ENCODE measurements around the gene PRKAG1.

The PRKAG1 gene

DNA sequence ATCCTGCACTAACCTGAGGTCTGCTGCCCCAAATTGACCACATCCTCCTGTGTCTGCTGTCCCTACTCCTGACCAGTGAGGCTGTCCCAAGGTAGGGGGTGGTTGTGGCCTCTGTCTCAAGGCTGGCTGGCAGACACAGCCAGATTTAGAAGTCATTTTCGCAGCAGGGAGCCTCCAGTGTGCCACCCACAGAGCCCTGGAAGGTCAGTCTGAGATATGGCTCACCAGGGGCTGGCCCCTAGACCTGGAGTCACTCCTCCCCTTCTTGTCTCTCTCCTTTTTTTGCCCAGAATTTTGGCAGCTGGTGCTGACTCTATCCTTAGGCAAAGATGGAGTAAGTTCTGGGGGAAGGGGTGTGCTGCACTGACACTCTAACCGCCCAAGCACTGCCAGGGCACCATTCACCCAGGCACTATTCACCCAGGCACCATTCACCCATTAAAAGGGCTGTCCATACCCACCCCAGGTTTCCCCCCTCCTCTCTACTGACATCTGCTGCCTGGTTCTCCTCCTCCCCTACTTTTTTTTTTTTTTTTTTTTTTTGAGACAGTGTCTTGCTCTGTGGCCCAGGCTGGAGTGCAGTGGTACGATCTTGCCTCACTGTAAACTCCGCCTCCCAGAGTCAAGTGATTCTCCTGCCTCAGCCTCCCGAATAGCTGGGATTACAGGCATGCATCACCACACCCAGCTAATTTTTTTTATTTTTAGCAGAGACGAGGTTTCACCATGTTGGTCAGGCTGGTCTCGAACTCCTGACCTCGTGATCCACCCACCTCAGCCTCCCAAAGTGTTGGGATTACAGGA lies 27.1 kb downstream of the PRKAG1 start:
- peaks cover 17% of the 10 kb centered on the region for H3K27me3 ChIP-seq (ENCODE audit: control insufficient read depth, insufficient read depth, low read length)
- H3K36me3 ChIP-seq (ENCODE audit: control insufficient read depth, insufficient read depth, low read length): no peaks in the 10 kb centered on the region
- H3K9ac ChIP-seq (ENCODE audit: low read length): no peak overlapping the region

DNA sequence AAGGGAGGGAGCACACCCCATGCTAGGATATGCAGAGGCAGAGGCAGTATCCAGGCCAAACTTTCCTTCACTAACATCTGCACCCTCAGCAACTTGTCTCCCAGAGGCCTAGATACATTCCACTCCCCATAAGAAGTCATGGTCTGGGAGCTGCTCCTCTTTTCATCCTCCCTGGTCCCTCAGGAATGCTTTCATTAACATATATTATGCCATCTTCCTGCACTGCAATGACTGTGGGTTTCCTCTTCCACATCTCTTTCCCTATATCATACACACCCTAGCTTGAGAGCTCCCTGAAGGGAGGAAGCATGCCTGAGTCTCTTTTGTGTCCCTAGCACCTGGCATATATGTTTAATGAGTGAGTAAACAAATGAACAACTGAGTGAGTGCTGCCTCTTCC lies 28.0 kb downstream of the PRKAG1 start:
- Histone ChIP-seq H3K4me3 (ENCODE audit: low read length) (no peak overlapping the region), H3K9ac (ENCODE audit: low read length) (no peak overlapping the region), H3K4me1 (ENCODE audit: control insufficient read depth, insufficient read depth, low read length) (no peaks in the 10 kb centered on the region), H3K27ac (ENCODE audit: low read depth, low read length) (no peak overlapping the region), H3K36me3 (ENCODE audit: control insufficient read depth, insufficient read depth, low read length) (no peaks in the 10 kb centered on the region), H3K27me3 (ENCODE audit: control insufficient read depth, insufficient read depth, low read length) (peaks cover 17% of the 10 kb centered on the region)

More for the DNA sequence above, 27.1 kb downstream of the PRKAG1 start:
- H3K27ac ChIP-seq (ENCODE audit: low read depth, low read length): no peak overlapping the region
- H3K4me1 ChIP-seq (ENCODE audit: control insufficient read depth, insufficient read depth, low read length): no peaks in the 10 kb centered on the region
- no peak overlapping the region for H3K4me3 ChIP-seq (ENCODE audit: low read length)

- H3K36me3 ChIP-seq (ENCODE audit: control insufficient read depth, insufficient read depth, low read length): no peaks in the 10 kb centered on the region
- H3K4me1 ChIP-seq (ENCODE audit: control insufficient read depth, insufficient read depth, low read length): no peaks in the 10 kb centered on the region
- no peak overlapping the region for H3K4me3 ChIP-seq (ENCODE audit: low read length)
- H3K27me3 ChIP-seq (ENCODE audit: control insufficient read depth, insufficient read depth, low read length): peaks cover 5% of the 10 kb centered on the region
- no peak overlapping the region for H3K9ac ChIP-seq (ENCODE audit: low read length)
- H3K27ac ChIP-seq (ENCODE audit: low read depth, low read length): no peak overlapping the region
Observed at GRCh38 chr12:48988030-48988649, 30.4 kb downstream of the PRKAG1 start.

DNA sequence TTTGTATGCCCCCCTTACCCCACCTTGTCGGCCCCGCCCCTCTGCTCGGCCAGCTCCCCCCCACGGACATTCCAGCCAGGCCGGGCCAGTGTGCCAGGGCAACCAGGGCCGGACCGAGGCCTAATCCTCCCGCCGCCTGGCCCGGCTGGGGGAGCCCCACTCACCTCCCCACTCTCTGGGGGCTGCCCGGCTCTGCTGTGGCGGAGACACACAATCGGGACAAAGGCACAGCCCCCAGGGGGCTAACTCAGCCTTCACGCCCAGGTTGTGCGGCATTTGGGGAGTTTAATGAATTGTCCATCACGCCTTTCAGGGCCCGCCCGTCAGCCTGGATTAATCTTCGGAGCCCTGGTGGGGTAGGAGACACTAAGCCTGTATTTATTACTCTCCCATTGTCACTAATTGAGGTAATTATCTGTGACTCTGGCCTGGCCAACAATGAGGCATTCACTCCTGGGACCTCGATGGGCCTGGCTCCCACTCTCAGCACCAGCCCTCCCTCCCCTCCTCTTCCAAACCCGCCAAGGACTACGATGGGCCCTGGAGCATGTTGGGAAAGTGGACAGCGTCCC lies 31.8 kb downstream of the PRKAG1 start:
- Histone ChIP-seq H3K36me3 (ENCODE audit: control insufficient read depth, insufficient read depth, low read length) (no peaks in the 10 kb centered on the region), H3K27me3 (ENCODE audit: control insufficient read depth, insufficient read depth, low read length) (peaks cover 16% of the 10 kb centered on the region), H3K4me1 (ENCODE audit: control insufficient read depth, insufficient read depth, low read length) (no peaks in the 10 kb centered on the region), H3K4me3 (ENCODE audit: low read length) (no peak overlapping the region), H3K9ac (ENCODE audit: low read length) (no peak overlapping the region), H3K27ac (ENCODE audit: low read depth, low read length) (no peak overlapping the region)

DNA sequence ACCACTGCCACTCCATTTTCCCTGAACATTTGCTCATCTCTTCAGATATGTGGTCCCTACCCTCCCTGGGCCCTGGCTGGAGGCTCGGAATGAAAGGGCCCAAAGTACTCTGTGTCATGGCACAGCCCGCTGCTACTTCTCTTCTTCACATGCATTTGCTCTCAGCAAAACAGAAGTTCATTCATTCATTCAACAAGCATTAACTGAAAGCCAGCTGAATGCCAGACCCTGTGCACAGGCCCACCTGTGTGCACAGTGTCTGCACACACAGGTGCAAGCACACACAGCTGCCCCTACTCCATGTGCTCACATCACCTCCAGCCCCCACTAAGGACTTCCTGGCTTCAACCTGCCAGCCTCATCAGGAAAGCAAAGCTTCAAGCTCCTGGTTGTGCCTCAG lies 32.7 kb downstream of the PRKAG1 start:
- no peak overlapping the region for H3K9ac ChIP-seq (ENCODE audit: low read length)
- H3K4me3 ChIP-seq (ENCODE audit: low read length): no peak overlapping the region
- H3K27me3 ChIP-seq (ENCODE audit: control insufficient read depth, insufficient read depth, low read length): peaks cover 25% of the 10 kb centered on the region
- no peaks in the 10 kb centered on the region for H3K36me3 ChIP-seq (ENCODE audit: control insufficient read depth, insufficient read depth, low read length)
- H3K4me1 ChIP-seq (ENCODE audit: control insufficient read depth, insufficient read depth, low read length): no peaks in the 10 kb centered on the region
- no peak overlapping the region for H3K27ac ChIP-seq (ENCODE audit: low read depth, low read length)

DNA sequence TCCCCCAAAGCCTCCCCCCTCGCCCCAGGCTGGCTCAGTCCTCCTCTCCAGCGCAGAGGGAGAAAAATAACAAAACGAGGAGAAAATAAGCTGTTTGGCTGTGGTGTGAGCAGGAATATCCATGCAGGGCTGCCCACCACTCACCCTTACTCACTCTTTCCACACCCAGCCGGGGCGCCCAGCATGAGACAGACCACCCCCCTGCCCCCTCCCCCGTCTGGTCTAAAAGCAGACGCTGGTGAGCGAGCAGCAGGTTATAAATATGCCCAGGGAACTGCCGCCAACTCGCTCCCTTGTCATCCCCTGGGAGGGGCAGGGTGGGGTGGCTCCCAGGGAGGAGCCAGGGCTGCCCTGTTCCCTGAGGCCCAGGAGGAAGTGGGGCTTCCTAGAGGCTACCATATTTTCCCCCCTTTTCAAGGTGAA lies 33.1 kb downstream of the PRKAG1 start:
- no peak overlapping the region for H3K9ac ChIP-seq (ENCODE audit: low read length)
- H3K36me3 ChIP-seq (ENCODE audit: control insufficient read depth, insufficient read depth, low read length): no peaks in the 10 kb centered on the region
- H3K27ac ChIP-seq (ENCODE audit: low read depth, low read length): no peak overlapping the region
- H3K27me3 ChIP-seq (ENCODE audit: control insufficient read depth, insufficient read depth, low read length): peaks cover 28% of the 10 kb centered on the region
- H3K4me3 ChIP-seq (ENCODE audit: low read length): no peak overlapping the region
- peaks cover under 1% of the 10 kb centered on the region for H3K4me1 ChIP-seq (ENCODE audit: control insufficient read depth, insufficient read depth, low read length)

GRCh38 chr12:48982397-48983080 lies 36.0 kb downstream of the PRKAG1 start:
- Histone ChIP-seq H3K27me3 (ENCODE audit: control insufficient read depth, insufficient read depth, low read length) (peaks cover 46% of the 10 kb centered on the region), H3K4me3 (ENCODE audit: low read length) (no peak overlapping the region), H3K36me3 (ENCODE audit: control insufficient read depth, insufficient read depth, low read length) (no peaks in the 10 kb centered on the region), H3K27ac (ENCODE audit: low read depth, low read length) (no peak overlapping the region), H3K4me1 (ENCODE audit: control insufficient read depth, insufficient read depth, low read length) (peaks cover 16% of the 10 kb centered on the region), H3K9ac (ENCODE audit: low read length) (no peak overlapping the region)

DNA sequence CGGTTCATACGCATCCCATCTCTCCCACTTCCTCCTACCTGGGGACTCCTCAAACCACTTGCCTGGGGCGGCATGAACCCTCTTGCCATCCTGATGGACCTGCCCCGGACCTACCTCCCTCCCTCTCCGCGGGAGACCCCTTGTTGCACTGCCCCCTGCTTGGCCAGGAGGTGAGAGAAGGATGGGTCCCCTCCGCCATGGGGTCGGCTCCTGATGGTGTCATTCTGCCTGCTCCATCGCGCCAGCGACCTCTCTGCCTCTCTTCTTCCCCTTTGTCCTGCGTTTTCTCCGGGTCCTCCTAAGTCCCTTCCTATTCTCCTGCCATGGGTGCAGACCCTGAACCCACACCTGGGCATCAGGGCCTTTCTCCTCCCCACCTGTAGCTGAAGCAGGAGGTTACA lies 36.8 kb downstream of the PRKAG1 start:
- no peaks in the 10 kb centered on the region for H3K36me3 ChIP-seq (ENCODE audit: control insufficient read depth, insufficient read depth, low read length)
- peaks cover 16% of the 10 kb centered on the region for H3K4me1 ChIP-seq (ENCODE audit: control insufficient read depth, insufficient read depth, low read length)
- no peak overlapping the region for H3K27ac ChIP-seq (ENCODE audit: low read depth, low read length)
- H3K4me3 ChIP-seq (ENCODE audit: low read length): no peak overlapping the region
- H3K27me3 ChIP-seq (ENCODE audit: control insufficient read depth, insufficient read depth, low read length): peaks cover 53% of the 10 kb centered on the region
- no peak overlapping the region for H3K9ac ChIP-seq (ENCODE audit: low read length)

DNA sequence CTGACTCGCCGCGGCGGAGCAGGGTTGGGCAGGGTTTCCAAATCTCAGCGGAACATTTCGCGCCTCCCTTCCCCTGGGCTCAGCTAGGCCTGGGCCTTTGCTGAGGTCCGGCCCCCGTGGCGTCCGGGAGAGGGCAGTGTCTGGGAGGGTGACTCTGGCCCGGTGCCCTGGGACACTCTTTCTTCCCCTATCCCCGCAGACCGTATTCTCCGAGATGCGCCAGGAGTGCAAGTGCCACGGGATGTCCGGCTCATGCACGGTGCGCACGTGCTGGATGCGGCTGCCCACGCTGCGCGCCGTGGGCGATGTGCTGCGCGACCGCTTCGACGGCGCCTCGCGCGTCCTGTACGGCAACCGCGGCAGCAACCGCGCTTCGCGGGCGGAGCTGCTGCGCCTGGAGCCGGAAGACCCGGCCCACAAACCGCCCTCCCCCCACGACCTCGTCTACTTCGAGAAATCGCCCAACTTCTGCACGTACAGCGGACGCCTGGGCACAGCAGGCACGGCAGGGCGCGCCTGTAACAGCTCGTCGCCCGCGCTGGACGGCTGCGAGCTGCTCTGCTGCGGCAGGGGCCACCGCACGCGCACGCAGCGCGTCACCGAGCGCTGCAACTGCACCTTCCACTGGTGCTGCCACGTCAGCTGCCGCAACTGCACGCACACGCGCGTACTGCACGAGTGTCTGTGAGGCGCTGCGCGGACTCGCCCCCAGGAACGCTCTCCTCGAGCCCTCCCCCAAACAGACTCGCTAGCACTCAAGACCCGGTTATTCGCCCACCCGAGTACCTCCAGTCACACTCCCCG lies 37.4 kb downstream of the PRKAG1 start:
- Histone ChIP-seq H3K27me3 (ENCODE audit: control insufficient read depth, insufficient read depth, low read length) (peaks cover 53% of the 10 kb centered on the region), H3K4me1 (ENCODE audit: control insufficient read depth, insufficient read depth, low read length) (peaks cover 16% of the 10 kb centered on the region), H3K9ac (ENCODE audit: low read length) (no peak overlapping the region), H3K4me3 (ENCODE audit: low read length) (peak overlapping the region; percentile 63), H3K36me3 (ENCODE audit: control insufficient read depth, insufficient read depth, low read length) (no peaks in the 10 kb centered on the region), H3K27ac (ENCODE audit: low read depth, low read length) (no peak overlapping the region)

DNA sequence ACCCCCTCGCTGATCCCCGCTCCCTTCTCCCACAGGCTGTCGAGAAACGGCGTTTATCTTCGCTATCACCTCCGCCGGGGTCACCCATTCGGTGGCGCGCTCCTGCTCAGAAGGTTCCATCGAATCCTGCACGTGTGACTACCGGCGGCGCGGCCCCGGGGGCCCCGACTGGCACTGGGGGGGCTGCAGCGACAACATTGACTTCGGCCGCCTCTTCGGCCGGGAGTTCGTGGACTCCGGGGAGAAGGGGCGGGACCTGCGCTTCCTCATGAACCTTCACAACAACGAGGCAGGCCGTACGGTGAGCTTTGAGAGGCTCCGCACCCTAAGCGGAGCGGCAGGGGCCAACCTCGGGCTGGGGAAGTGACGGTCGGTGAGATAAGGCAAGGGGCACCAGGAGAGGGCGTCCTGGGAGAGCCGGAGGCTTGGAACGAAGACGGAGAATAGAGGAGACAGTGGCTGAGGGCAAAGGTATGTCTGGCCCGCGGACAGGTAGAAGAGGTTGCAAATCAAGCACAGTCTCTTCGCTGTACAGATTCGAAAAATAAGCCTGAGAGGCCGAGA lies 38.1 kb downstream of the PRKAG1 start:
- Histone ChIP-seq H3K4me3 (ENCODE audit: low read length) (peak overlapping the region; percentile 63), H3K27me3 (ENCODE audit: control insufficient read depth, insufficient read depth, low read length) (peaks cover 53% of the 10 kb centered on the region), H3K36me3 (ENCODE audit: control insufficient read depth, insufficient read depth, low read length) (no peaks in the 10 kb centered on the region), H3K9ac (ENCODE audit: low read length) (no peak overlapping the region), H3K27ac (ENCODE audit: low read depth, low read length) (no peak overlapping the region), H3K4me1 (ENCODE audit: control insufficient read depth, insufficient read depth, low read length) (peaks cover 16% of the 10 kb centered on the region)

DNA sequence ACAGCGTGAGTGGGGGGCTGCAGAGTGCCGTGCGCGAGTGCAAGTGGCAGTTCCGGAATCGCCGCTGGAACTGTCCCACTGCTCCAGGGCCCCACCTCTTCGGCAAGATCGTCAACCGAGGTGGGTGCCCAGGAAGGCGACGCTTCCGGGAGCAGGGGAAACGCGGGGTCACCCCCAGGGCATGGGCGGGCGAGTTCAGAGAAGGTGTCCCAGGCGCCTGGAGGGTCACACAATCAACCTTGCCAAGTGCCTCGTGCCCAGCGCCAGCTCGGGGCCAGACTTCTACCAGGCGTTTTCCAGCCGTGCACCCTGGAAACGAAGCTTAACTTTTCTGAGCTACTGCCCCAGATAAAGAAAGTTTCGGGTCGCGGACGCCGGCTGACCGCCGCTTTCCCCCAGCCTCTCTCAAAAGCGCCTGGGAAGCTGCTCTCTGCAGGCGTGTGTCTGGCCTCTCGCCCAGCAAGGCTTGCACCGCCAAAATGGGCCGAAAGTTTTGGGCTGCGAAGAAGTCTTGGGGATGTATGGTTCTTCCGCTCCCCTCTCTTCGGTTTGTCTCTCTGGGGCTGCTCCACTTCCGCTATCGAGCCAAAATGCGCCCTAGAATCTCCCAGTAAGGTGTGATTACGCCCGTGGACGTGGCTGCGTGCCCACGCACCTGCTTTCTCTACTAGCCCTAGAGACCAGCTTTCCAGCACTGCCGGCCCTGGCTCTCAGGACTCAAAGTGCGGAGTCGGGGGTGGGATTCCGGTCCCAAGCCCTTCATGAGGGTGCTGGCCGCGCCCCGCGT lies 38.8 kb downstream of the PRKAG1 start:
- H3K27ac ChIP-seq (ENCODE audit: low read depth, low read length): no peak overlapping the region
- H3K4me1 ChIP-seq (ENCODE audit: control insufficient read depth, insufficient read depth, low read length): peaks cover 16% of the 10 kb centered on the region
- H3K36me3 ChIP-seq (ENCODE audit: control insufficient read depth, insufficient read depth, low read length): no peaks in the 10 kb centered on the region
- H3K4me3 ChIP-seq (ENCODE audit: low read length): peak overlapping the region; percentile 63
- peaks cover 53% of the 10 kb centered on the region for H3K27me3 ChIP-seq (ENCODE audit: control insufficient read depth, insufficient read depth, low read length)
- no peak overlapping the region for H3K9ac ChIP-seq (ENCODE audit: low read length)
